Activated T-cell treated with anti-CD3 and anti-CD28 coated beads for 48 hours (primary cell): ENCODE results near the gene ABHD17C.

Experiments
- DNase-seq: peaks from one replicate; pipeline ENCODE4 v3.0.0-alpha.2; 2020; ENCODE audit warnings: low read depth

The ABHD17C gene

DNA sequence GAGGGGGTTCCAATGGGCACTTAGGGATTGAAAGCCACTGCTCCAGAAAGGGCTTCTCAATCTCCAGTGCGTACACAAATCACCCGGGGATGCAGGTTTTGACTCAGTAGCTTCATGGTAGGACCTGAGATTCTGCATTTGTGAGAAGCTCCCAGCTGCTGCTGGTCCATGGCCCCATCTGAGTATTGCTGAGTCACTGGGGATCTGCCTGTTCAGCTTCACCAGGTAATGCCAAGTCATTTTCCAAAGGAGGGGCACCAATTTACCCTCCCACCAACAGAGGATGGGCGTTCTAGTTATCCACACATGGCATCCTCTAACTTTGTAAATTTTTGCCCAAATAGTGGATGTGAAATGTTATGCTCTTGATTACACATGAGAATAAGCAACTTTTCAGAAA is 71.2 kb downstream of the ABHD17C start:
- no peak for DNase-seq

DNA sequence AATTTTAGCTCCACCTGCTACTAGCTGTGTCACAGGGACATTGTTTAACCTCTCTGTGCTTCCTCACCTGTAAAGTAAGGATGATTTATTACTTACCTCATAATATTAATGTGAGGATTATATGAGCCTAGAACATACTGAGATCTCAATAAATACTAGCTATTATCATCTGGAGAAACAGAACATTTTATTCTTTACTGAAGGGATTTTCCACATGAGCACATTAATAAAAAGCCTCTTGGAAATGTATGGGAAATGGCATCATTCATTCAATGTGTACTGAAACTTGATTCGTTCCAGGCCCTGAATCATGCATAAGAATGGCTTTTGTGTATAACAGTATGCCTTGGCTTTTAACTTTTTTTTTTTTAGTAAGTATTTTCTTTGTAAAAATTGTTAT is 73.0 kb downstream of the ABHD17C start:
- no peak for DNase-seq

DNA sequence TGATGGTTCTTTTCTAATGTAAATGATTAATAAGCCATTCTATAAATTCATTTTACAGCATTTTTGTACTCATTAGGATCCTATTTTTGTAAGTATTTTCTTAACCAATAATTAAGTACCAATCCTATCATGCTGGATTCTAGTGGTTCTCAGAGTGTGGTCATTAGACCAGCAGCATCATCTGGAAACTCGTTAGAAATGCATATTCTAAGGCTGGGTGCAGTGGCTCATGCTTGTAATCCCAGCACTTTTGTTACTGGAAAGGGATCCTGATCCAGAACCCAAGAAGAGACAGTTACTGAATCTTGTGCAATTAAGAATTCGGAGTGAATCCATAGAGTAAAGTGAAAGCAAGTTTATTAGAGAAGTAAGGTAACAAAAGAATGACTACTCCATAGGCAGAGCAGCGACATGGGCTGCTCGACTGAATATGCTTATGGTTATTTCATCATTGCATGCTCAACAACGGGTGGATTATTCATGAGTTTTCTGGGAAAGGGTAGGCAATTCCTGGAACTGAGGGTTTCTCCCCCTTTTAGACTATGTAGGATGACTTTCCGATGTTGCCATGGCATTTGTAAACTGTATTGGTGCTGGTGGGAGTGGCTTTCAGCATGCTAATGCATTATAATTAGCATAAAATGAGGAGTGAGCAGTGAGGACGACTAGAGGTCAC is 74.2 kb downstream of the ABHD17C start:
- no peak for DNase-seq

DNA sequence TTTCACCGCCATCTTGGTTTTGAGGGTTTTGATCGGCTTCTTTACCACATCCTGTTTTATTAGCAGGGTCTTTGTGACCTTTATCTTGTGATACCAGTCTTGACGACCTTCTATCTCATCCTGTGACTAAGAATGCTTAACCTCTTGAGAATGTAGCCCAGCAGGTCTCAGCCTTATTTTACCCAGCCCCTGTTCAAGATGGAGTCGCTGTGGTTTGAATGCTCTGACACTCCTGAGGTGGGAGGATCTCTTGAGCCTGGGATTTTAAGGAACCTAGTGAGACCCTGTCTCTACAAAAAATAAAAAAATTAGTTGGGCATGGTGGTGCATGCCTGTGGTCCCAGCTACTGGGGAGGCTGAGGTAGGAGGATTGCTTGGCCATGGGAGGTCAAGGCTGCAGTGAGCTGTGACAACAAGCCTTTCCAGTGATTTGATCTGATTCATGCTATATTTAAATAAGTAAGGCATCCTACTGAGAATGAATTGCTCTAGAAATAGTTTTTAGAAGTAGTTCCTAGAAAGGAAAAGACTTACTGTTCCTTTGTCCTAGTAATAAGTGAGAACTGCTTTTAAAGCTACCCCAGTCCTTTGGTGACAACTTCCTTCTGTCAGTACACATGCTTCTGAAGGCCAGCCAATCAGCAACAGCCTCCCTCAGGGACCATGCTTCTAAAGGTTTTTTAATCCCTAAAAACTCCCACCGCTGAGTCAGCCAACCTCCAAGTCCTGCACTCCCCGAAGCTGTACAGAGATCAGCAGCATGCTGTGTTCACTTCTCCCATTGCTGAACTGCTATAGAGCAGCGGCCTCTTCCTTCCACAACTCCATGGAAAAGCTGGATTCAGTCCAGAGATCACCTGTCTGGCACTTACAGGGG is 75.0 kb downstream of the ABHD17C start:
- no peak for DNase-seq

DNA sequence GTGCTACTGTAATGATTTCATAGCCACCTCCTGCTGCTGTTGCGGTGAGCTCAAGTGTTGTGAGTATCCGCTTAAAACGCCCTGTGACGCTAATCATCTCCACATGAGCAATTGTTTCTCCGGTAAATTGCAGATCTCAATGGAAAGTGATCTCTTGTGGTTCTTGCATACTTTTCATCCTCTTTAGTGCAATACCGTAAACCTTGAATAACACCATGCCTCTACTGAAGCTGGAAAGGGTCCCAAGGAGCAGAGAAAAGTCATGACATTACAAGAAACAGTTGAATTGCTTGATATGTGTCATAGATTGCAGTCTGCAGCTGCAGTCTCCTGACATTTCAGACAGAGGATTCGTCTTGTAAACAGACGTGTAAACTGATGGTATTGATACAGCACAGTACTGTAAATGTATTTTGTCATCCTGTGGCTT is 78.0 kb downstream of the ABHD17C start:
- DNase-seq, result no peak

DNA sequence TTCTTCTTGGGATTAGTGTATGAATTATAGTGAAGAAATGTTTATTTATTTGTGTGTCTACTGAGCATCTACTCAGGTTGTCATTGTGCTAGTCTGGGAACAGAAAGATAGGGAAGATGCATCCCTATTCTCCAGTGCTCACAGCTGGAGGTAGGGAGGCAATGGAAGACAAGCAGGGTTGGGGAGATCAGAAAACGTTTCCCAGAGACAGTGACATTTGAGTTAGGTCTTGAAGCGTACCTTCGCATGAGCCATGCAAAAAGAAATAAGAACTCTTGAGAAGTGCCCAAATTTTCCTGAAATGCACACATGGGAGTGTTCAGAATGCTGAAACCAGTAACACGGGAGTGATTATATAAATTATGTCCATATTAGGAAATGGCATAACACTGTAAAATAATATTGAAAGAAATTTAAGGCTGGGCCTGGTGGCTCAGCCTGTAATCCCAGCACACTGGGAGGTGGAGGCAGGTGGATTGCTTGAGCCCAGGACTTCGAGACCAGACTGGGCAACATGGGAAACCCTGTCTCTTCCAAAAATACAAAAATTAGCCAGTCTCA is 78.8 kb downstream of the ABHD17C start:
- no peak for DNase-seq

DNA sequence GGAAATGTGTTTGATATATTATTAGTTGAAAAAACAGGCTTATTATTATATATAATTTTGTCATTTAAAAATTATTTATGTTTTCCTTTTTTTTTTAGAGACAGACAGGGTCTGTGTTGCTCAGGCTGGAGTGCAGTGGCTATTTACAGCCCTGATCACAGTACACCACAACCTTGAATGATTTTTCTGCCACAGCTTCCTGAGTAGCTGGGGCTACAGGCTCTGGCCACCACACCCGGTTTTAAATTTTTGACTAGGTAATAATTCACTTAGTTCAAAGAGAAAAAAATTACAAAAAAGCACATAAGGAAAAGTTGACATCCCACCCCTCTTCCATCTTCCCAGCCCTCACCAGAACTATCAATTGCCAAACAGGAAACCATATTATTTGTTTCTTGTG is 79.4 kb downstream of the ABHD17C start:
- DNase-seq, result no peak

DNA sequence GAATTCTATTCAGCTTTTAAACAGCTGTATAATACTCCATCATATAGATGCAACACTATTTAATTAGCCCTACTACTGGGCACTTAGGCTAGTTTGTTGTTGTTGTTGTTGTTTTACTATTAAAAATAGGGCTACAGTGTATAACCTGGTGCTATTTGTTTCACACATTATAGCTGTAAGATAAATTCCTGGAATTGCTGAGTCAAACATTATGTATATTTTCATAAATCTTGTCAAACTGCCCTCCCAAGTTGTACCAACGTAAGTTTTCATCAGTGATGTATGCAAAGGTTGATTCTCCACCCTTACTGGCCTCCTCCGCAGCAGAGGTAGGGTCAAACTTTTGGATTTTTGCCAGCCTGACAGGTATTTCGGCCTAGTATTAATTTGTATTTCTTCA is 80.2 kb downstream of the ABHD17C start:
- no peak for DNase-seq

DNA sequence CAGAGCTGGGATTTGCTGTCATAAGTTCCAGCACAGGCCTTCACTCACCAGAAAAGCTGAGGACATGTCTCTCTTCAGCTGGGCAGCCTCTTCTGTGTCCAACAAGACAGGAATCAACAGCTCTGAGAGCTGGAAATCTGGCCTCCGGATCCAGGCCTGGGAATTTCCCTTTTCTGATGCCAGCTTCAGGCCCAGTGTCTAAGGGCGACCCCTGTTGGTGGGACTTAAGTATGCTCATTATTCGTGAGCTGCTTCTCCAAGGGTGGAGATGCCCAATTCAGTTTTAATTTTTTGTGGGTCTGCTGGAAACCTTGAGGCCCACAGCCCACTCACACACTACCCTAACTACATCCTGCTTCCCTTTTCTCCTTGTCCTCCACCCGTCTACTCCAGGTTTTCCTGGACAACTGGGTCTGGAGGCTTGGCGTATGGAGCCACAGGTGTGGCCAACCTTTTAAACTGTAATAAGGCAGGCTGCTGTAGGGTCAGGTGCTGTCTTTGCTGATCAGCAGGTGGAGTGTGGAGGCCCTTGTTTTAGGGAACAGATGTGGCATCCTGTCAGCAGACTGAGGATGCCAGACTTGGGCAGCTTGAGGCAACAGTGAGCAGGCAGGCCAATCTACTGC is 81.4 kb downstream of the ABHD17C start:
- peak; percentile 48 for DNase-seq

DNA sequence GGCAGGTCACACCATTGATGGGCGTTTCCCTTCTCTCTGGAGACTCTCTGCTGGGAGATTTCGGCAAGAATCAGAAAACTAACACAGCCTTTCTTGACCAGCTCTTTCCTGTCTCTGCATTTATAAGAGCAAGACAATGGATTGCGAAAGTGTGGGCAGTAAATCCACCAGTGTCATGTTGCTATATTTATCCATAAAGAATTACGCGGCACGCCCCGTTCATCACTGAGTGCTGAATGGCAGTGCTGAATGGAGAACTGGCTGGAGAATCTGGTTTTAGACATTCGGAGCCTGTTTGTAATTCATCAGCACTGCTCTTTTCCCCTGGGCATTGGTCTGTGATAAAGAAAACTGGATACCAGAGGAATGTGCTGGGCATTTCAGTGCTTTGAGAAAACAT is 82.0 kb downstream of the ABHD17C start:
- DNase-seq, result no peak

DNA sequence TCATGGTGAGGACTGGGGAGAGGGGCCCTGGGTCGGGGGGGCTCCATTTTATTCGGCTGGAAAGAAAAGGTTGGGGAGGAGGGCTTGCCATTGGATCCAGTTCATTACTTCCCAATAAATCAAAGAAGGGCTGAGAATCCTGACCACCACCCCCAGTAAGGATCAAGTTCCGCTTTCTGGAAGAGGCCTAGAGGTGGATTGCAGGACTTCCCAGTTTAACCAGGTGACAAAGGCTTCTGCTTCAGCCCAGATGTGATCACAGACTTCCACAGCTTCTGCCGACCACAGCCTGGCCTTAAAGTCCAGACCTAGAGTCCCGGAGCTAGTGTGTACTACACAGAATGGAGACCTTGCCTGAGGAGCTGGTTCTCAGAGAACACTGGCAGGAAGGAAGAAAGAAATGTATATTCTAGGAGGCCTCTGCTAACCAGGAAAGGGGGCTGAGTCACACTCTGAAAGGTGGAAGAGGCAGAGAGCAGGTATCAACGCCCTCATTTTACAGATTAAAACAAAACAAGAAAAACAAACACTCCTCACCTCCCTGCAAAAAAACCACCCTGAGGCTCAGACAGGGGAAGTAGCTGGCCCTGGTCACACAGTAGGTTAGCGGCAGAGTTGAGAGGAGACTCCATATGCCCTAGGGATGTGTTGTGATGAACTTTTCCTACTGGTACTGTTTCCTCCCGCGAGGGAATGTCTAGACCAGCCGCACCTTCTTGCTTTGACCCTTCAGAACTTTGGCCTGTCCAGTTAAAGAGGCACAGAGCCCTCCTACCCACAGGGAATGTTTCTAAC is 82.9 kb downstream of the ABHD17C start:
- no peak for DNase-seq

DNA sequence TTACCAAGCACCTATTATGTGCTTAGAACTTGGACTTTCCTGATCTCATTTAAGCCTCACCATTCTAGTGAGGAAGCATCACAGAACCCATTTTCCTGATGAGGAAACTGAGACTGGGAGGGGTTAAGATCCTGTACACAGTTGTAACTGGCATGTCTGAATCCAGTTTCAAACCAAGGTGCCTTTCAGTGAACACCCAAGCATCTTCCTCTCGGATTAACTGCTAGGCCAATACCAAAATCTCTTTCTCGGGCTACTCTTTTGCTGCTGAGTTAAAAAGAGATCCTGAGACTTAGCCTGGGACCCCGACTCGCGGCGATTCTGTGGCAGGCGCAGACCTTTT is 83.5 kb downstream of the ABHD17C start:
- DNase-seq, result no peak

DNA sequence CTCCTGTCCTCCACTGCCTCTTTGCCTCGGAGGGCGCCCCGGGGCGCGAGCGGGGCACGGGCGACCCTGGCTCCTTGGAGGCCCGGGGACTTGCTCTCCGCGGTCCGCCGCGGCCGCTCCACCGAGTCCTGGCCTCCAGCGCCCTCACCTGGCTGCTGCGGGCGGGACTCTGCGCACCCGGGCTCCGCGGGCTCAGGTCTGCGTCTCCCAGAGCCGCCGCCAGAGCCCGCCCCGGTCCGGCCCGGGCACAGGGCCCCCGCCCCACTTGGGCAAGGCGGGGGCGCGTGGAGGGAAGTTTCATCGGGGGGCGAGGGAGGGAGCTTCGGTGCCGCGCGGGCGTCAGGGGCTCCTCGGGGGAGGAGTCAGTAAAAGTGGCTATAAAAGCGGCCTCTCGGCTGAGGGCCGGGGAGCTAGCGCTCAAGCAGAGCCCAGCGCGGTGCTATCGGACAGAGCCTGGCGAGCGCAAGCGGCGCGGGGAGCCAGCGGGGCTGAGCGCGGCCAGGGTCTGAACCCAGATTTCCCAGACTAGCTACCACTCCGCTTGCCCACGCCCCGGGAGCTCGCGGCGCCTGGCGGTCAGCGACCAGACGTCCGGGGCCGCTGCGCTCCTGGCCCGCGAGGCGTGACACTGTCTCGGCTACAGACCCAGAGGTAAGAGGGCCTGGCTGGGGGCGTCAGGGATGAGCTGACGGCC is 84.0 kb downstream of the ABHD17C start, which contains the start of gene CEMIP:
TSS of gene CEMIP (plus strand) at position 407 of the 694 bp plus-strand sequence. CDS start 94,510 bp downstream, outside the sequence.
- peak; percentile 76 for DNase-seq

DNA sequence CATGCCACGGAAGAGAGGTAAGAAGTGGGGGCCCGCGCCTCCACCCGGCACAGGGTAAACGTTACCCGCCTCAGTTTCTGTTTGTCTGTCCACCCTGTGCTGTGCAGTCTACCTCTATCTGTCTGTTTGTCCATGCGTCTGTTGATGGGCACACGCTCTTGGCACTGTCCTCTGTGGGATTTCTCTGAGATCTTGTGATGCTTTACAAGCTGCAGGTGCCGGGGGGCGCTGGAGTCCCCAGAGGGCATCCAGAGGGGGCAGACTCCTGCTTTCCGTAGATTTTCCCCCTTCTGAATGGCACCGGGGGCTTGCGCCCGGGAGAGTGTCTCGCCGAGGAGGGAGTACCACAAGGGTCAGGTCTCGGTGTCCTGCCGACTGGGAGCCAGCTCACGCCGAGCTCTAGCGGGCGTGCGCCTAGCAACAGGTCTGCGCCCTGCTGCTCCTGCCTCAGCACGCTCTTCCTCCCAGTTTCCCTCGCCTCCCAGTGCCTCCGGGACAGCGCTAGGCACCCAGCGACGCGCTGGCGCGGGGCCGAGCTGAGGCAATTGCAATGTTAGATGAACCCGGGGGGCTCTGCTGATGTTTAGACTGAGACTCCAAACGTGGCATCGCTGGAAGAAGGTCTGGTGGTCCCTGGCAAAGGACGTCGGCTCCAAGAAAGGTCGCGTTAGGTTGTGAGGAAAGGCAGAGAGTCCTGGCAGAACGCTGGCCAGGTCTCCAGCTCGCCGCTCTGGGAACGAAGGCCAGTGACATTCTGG is 84.7 kb downstream of the ABHD17C start:
- DNase-seq, result no peak

DNA sequence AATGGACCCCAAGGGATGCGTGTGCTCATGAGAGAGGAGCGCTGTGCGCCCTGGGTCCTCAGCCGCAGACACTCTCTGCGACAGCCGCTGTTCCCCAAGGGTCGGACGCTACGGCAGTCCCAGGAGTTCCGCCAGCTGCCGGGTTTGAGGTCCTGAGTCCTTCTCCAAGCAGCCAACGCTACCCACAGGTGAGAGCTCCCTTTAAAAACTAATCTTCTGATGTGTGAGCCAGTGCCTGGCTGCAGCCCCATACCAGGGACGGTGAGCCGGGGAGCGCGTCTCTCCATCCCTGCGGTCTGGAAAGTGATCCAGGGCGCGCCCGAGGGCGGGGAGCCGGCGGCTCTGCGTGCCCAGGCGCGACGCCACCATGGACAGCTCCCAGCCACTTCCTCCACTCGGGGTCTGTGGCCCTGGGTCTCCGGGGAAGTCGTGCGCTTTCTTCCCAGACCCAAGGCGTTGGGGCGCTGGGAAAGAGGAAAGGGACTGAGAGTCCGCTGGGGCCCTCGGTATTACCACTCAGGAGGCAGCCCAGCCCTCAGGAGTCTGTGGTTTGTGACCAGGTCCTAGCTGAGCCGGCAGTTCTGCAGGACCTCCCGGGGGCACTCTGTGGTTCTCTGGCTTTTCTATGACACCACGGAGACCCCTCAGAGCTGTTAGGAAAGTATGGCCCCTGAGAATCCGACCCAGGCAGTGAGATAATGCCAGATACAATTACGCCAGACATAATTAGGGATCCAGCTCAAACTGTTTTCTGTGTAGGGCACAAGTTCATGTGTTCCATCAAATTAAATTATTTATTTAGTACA is 85.5 kb downstream of the ABHD17C start:
- no peak for DNase-seq

DNA sequence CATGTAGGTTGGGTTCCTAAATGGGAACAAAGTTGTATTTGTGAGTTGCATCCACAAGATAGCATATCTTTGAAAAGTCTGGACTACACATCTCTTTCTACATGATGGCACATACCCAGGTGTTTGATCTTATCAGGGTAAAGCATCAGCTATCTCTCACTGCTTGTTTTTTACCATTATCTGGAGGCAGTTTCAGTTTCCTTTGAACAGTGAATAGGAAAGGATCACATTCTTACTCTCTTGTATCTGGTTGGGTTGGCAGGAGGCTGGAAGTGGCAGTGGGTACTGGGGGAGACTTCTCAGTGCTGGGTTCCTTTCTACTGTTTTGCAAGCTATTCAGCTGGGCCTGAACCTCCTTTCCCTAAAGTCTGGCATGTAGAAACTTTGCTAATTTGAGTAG is 88.2 kb downstream of the ABHD17C start:
- no peak for DNase-seq

DNA sequence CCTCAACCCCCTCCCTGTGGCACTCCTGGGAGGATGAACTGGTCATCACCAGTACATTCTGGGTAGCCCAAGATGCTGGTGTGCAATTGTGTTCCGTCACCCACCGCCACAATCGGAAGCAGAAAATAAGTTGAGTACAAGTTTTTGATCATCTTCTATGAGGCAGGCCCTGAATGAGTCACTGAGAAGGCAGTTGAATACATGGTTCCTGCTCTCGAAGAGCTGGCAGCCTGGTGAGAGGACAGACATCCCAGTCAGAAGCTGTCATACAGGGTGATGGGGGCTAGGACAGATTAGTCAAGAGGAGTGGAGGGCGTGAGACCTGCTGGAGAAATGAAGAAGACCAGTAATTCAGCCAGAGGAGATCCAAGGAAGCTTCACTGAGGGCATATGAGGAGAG is 90.2 kb downstream of the ABHD17C start:
- DNase-seq, result no peak

DNA sequence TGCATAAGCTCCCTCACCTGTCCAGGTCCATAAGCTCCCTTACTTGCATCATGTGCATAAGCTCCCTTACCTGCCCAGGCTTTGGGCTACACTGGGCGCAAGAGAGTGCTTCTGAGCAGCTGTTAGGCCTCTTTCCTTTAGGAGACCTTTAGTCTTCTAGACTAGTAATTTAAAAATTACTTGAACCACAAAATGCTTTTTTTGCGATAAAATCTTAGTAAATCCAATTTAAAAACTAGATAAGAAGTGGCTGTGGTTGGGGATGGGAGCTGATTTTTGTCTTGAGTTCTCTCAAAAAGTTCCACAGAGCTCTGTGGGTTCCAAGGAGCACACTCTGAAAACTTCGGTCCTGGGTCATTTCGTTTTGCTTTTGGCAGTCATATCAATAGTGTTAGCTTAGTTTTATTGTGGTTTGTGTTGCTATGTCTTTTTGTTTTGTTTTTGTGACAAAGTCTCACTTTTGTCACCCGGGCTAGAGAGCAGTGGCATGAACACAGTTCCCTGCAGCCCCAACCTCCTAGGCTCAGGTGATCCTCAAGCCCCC is 90.8 kb downstream of the ABHD17C start:
- no peak for DNase-seq

DNA sequence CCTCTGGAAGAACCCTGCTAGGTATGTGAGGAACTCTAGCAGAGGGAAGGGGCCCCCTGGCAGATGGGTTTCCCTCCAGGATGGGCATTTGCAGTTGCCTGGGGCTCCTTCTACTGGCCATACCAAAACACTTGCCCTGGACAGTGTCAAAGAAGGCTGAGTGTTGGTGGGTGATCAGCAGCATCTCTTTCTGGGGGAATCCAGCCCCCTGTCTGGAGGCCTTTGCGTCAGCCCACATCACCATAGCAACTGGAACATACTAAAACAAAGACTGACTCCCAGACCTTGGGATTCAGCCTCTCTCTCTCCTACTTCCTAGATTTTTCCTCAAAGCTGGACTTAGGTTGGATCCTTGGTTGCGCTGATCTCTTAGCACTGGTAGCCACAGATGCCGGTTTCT is 92.2 kb downstream of the ABHD17C start:
- DNase-seq, result no peak
